Transverse colon (tissue), 3 donors: ENCODE data around the gene P3H2.

Experiments
- POLR2A ChIP-seq: fragments of 450-650 bp; IDR thresholded peaks from one replicate; pipeline ENCODE4 v1.6.1; 2016; ENCODE audit warnings: antibody characterized with exemption, mild to moderate bottlenecking, moderate library complexity
- TF ChIP-seq, protein P1 (sequence below), 5 experiments: fragments of 200-600 bp in 3 of 5; fragments of 450-650 bp in 2 of 5; sonication (generic) in 3 of 5; IDR thresholded peaks; 1 replicate in 2 of 5; 2 replicates in 3 of 5; pipeline ENCODE4 v1.5.1; 2016 to 2017; ENCODE audit warnings: antibody characterized with exemption in 5 of 5, inconsistent platforms in 3 of 5, mild to moderate bottlenecking in 2 of 5, moderate library complexity in 1 of 5

DNA sequence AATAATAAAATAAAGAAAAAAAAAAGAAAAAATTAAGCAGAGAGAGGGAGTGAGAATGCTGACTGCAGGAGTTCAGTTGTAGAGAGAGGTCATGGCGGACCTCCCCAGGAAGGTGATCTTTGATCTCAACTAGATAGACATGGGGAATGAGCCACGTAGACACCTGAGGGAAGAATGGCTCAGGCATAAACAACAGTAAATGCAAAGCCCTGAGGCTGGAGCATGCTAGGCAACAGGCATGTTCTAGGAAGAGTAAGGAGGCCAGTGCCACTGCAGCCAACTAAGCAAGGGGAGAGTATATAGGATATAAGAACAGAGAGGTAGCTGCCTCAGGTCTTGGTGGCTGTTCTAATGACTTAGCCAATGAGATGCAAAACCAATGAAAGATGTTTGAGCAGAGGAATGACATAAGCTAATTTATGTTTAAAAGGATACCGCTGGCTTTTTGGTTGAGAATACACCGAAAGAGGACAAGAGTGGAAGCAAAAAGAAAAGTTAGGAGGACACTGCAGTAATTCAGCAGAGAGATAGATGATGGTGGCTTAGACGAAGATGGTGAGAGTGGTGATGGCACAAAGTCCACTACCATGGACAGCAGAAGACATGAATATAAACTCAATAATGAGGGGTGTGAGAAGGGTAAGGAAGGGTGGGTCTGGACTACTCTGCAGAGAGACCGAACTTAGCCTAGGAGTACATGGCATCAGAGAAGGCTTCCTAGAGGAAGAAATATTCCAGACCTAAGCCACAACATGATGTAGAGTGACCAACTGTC, 174.6 kb downstream of the P3H2 start:
- TF ChIP-seq POLR2A: no peak
- TF ChIP-seq, protein P1, sequence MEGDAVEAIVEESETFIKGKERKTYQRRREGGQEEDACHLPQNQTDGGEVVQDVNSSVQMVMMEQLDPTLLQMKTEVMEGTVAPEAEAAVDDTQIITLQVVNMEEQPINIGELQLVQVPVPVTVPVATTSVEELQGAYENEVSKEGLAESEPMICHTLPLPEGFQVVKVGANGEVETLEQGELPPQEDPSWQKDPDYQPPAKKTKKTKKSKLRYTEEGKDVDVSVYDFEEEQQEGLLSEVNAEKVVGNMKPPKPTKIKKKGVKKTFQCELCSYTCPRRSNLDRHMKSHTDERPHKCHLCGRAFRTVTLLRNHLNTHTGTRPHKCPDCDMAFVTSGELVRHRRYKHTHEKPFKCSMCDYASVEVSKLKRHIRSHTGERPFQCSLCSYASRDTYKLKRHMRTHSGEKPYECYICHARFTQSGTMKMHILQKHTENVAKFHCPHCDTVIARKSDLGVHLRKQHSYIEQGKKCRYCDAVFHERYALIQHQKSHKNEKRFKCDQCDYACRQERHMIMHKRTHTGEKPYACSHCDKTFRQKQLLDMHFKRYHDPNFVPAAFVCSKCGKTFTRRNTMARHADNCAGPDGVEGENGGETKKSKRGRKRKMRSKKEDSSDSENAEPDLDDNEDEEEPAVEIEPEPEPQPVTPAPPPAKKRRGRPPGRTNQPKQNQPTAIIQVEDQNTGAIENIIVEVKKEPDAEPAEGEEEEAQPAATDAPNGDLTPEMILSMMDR (IDR thresholded peaks at IDR 0.05): no peak
